Ishikawa (cell line): Measurements from ENCODE around the gene IGSF9.

Experiments used
- CEBPB ChIP-seq: IDR thresholded peaks from 2 replicates; pipeline ENCODE4 v1.6.1; 2012
- CREB1 ChIP-seq: IDR thresholded peaks from 2 replicates; pipeline ENCODE4 v1.6.1; 2012; ENCODE audit warnings: low read depth
- EGR1 ChIP-seq: IDR thresholded peaks from 2 replicates; pipeline ENCODE4 v1.6.1; 2012
- EP300 ChIP-seq: IDR thresholded peaks from 2 replicates; pipeline ENCODE4 v1.6.1; 2012; ENCODE audit warnings: borderline replicate concordance
- FOXM1 ChIP-seq: IDR thresholded peaks from 2 replicates; pipeline ENCODE4 v1.6.1; 2012; ENCODE audit warnings: low read depth, borderline replicate concordance
- NFIC ChIP-seq: IDR thresholded peaks from 2 replicates; pipeline ENCODE4 v1.6.1; 2012
- RAD21 ChIP-seq: IDR thresholded peaks from 2 replicates; pipeline ENCODE4 v1.6.1; 2012; ENCODE audit warnings: low read depth
- REST ChIP-seq: IDR thresholded peaks from 2 replicates; pipeline ENCODE4 v1.6.1; 2012; ENCODE audit warnings: low read depth, mild to moderate bottlenecking
- TAF1 ChIP-seq: IDR thresholded peaks from 2 replicates; pipeline ENCODE4 v1.6.1; 2012; ENCODE audit warnings: low read depth, mild to moderate bottlenecking
- TCF12 ChIP-seq: IDR thresholded peaks from 2 replicates; pipeline ENCODE4 v1.6.1; 2012; ENCODE audit warnings: low read depth
- TEAD4 ChIP-seq: IDR thresholded peaks from 2 replicates; pipeline ENCODE4 v1.6.1; 2012
- USF1 ChIP-seq: IDR thresholded peaks from 2 replicates; pipeline ENCODE4 v1.6.1; 2012
- YY1 ChIP-seq: IDR thresholded peaks from 2 replicates; pipeline ENCODE4 v1.6.1; 2012; ENCODE audit warnings: low read depth
- ZBTB7A ChIP-seq: IDR thresholded peaks from 2 replicates; pipeline ENCODE4 v1.6.1; 2012; ENCODE audit warnings: low read depth
- TF ChIP-seq, protein P1 (sequence below): IDR thresholded peaks from 2 replicates; pipeline ENCODE4 v1.6.1; 2012

The IGSF9 gene

DNA sequence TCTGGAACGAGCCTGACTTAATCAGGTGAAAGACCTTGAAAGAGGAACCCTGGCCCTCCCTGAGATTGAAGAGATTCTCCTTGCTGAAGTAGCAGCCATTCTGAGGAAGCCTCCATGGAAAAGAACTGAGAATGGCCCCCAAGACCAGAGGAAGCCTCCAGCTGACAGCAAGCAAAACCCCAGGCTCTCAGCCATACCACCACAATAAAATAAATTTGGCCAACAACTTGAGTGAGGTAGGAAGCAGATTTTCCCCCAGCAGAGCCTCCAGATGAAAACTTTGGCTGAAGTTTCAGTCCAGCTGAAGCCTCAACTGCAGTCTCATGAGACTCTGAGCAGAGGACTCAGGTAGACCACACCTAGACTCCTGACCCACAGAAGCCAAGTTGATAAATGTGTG, 42.6 kb upstream of the IGSF9 start:
- no peak for TF ChIP-seq FOXM1
- no peak for TF ChIP-seq CREB1
- no peak for TF ChIP-seq TCF12
- no peak for TF ChIP-seq EP300

GRCh38 chr1:159987186-159987585, 41.8 kb upstream of the IGSF9 start:
- TF ChIP-seq FOXM1 (no peak), REST (no peak), TCF12 (no peak), USF1 (no peak), TEAD4 (no peak), YY1 (no peak), ZBTB7A (no peak), CEBPB (no peak)

DNA sequence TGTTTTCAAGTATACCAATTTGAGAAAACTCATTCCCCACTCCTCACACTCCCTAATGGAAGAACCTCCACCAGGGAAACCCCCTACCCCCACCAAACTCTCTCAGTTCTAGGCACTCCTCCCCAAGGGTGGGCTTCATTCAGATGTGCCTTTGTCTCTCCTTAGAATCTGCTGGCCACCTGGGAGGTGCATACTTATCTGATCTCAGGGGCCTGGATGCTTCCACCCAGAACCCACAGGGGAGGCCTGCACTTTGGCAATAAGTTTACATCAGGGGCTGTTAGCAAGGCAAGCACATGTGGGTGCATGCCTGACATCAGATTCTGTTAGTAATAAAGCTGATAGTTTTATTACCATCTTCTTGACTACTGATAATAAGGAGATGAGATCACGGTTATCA, 41.1 kb upstream of the IGSF9 start:
- TF ChIP-seq RAD21 = no peak

GRCh38 chr1:159986093-159986492, 40.7 kb upstream of the IGSF9 start:
- TF ChIP-seq NFIC (no peak), EGR1 (no peak), YY1 (no peak), REST (no peak), TCF12 (no peak), TAF1 (no peak), ZBTB7A (no peak), CEBPB (no peak), RAD21 (no peak), USF1 (no peak), TEAD4 (no peak), EP300 (no peak), FOXM1 (no peak), CREB1 (no peak)
- TF ChIP-seq, protein P1, sequence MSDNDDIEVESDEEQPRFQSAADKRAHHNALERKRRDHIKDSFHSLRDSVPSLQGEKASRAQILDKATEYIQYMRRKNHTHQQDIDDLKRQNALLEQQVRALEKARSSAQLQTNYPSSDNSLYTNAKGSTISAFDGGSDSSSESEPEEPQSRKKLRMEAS = no peak

- TF ChIP-seq CEBPB (no peak), CREB1 (no peak), NFIC (no peak), RAD21 (no peak), TAF1 (no peak), USF1 (no peak), EP300 (no peak), FOXM1 (no peak), TCF12 (no peak), ZBTB7A (no peak), REST (no peak)
Measured at GRCh38 chr1:159985473-159985872, 40.1 kb upstream of the IGSF9 start.

DNA sequence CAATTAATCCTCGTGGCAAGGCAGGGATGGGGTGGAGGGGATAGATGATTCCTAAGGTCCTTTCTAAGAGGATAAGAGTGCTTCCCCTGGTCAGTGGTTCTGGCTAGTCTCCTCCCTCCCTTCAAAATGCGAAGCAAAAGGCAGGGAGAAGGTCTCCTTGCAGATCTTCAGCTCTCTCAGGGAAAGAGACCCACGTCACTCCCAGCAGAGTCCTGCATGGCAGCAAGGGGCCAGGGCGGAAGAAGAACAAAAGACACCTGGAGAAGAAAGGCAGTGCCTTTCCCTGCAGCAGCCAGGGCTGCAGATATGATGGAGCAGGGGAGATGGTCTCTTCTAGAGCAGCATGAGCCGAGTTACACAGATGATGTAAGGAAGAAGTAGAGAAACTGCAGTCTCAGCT, 38.3 kb upstream of the IGSF9 start:
- TF ChIP-seq TCF12 = no peak
- no peak for TF ChIP-seq NFIC
- no peak for TF ChIP-seq USF1
- no peak for TF ChIP-seq ZBTB7A
- TF ChIP-seq RAD21 = no peak
- no peak for TF ChIP-seq CEBPB
- no peak for TF ChIP-seq TAF1
- TF ChIP-seq FOXM1 = no peak
- TF ChIP-seq, protein P1 = no peak
- TF ChIP-seq EP300 = no peak
